ENCODE results near the gene TXNL1.

Gene TXNL1

GRCh38 chr18:56559044-56559443, 79.3 kb downstream of the TXNL1 start:
- Histone ChIP-seq H3K18ac (ENCODE audit: low read depth in 1 of 2, low read length in 2 of 2) (no peak overlapping the region), H3K36me3 (ENCODE audit: control insufficient read depth in 1 of 2, insufficient read depth in 2 of 2, low read depth in 1 of 2, low read length in 2 of 2) (no peaks in the 10 kb centered on the region), H2BK12ac (ENCODE audit: low read length in 2 of 2) (no peak overlapping the region), H3K4ac (ENCODE audit: low read depth in 1 of 2, low read length in 2 of 2) (no peak overlapping the region), H3K27ac (ENCODE audit: low read length, poor library complexity, severe bottlenecking) (no peak overlapping the region), H2AK5ac (ENCODE audit: low read length, severe bottlenecking) (no peak overlapping the region), H3K9me3 (ENCODE audit: control insufficient read depth, low read length) (no peaks in the 10 kb centered on the region), H2BK120ac (ENCODE audit: low read depth, low read length) (no peak overlapping the region), H3K14ac (ENCODE audit: low read length in 2 of 2) (no peak overlapping the region), H2BK5ac (ENCODE audit: low read depth, low read length, poor library complexity, severe bottlenecking) (no peak overlapping the region), H3K4me1 (ENCODE audit: control insufficient read depth, insufficient read depth, low read depth, low read length) (no peaks in the 10 kb centered on the region), H3K79me1 (replicated peaks; ENCODE audit: low read length, poor library complexity, severe bottlenecking) (no peaks in the 10 kb centered on the region), H3K4me3 (ENCODE audit: insufficient read depth in 1 of 2, low read depth in 1 of 2, low read length in 2 of 2) (no peak overlapping the region), H3K4me2 (ENCODE audit: low read length, poor library complexity, severe bottlenecking) (no peak overlapping the region), H3K27me3 (ENCODE audit: control insufficient read depth in 1 of 2, insufficient read depth in 1 of 2, low read length in 2 of 2) (no peaks in the 10 kb centered on the region), H4K91ac (ENCODE audit: low read length) (no peak overlapping the region), H3K9ac (ENCODE audit: low read length) (no peak overlapping the region), H2BK15ac (ENCODE audit: low read depth, poor library complexity, severe bottlenecking) (no peak overlapping the region), H3K23ac (ENCODE audit: low read length in 2 of 2) (no peak overlapping the region), H2AFZ (ENCODE audit: low read depth, low read length) (no peak overlapping the region), H4K8ac (ENCODE audit: low read length) (no peak overlapping the region)
- 85% methylated on average over 4 of the region's 6 CpGs for WGBS
- DNase-seq, result no peak

DNA sequence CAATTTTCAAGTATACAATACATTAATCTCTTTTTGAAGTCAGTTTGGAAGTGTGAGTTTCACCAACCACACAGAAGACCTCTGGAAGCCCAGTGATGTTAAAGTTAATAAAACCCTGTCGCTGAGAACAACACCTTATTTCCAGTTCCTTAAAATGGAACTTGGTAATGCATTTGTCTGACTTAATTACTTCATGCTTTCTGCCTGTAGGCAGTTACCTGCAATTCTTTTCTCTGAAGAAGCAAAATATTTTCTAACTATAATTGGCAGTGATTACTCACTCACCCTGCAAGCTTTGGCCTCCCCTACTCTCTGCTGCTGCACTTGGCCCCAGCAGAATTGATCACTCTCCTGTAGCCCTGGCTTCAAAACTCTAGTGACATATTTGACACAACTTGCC, 81.5 kb downstream of the TXNL1 start:
- Histone ChIP-seq H2BK15ac (ENCODE audit: low read depth, poor library complexity, severe bottlenecking) (no peak overlapping the region), H3K4me1 (ENCODE audit: control insufficient read depth, insufficient read depth, low read depth, low read length) (no peaks in the 10 kb centered on the region), H3K9ac (ENCODE audit: low read length) (peak overlapping the region; percentile 30), H2BK5ac (ENCODE audit: low read depth, low read length, poor library complexity, severe bottlenecking) (no peak overlapping the region), H3K4ac (ENCODE audit: low read depth in 1 of 2, low read length in 2 of 2) (no peak overlapping the region), H3K79me1 (replicated peaks; ENCODE audit: low read length, poor library complexity, severe bottlenecking) (no peaks in the 10 kb centered on the region), H3K14ac (ENCODE audit: low read length in 2 of 2) (no peak overlapping the region), H2AFZ (ENCODE audit: low read depth, low read length) (no peak overlapping the region), H4K91ac (ENCODE audit: low read length) (no peak overlapping the region), H3K23ac (ENCODE audit: low read length in 2 of 2) (no peak overlapping the region), H3K9me3 (ENCODE audit: control insufficient read depth, low read length) (no peaks in the 10 kb centered on the region), H3K27me3 (ENCODE audit: control insufficient read depth in 1 of 2, insufficient read depth in 1 of 2, low read length in 2 of 2) (no peaks in the 10 kb centered on the region), H3K36me3 (ENCODE audit: control insufficient read depth in 1 of 2, insufficient read depth in 2 of 2, low read depth in 1 of 2, low read length in 2 of 2) (no peaks in the 10 kb centered on the region), H3K4me2 (ENCODE audit: low read length, poor library complexity, severe bottlenecking) (no peak overlapping the region), H2BK12ac (ENCODE audit: low read length in 2 of 2) (no peak overlapping the region), H3K27ac (ENCODE audit: low read length, poor library complexity, severe bottlenecking) (no peak overlapping the region), H2BK120ac (ENCODE audit: low read depth, low read length) (no peak overlapping the region), H3K18ac (ENCODE audit: low read depth in 1 of 2, low read length in 2 of 2) (no peak overlapping the region), H2AK5ac (ENCODE audit: low read length, severe bottlenecking) (no peak overlapping the region), H4K8ac (ENCODE audit: low read length) (no peak overlapping the region), H3K4me3 (ENCODE audit: insufficient read depth in 1 of 2, low read depth in 1 of 2, low read length in 2 of 2) (no peak overlapping the region)
- WGBS, result no CpG with 5 or more reads among the region's 1 CpG
- no peak for DNase-seq

DNA sequence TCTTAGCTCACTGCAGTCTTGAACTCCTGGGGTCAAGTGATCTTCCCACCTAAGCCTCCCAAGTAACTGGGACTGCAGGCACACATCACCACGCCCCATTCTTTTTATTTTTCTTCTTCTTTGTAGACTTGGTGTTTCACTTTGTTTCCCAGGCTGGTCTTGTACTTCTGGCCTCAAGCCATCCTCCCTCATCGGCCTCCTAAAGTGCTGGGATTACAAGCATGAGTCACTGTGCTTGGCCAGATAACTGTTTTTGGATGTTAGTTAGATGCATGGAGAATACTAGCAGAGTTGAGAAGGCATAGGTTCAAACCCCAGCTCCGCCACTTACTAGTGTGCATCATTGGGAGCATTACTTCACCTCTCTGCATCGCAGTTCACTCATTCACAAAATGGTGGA, 88.3 kb downstream of the TXNL1 start:
- Histone ChIP-seq H2BK12ac (ENCODE audit: low read length in 2 of 2) (no peak overlapping the region), H3K27me3 (ENCODE audit: control insufficient read depth in 1 of 2, insufficient read depth in 1 of 2, low read length in 2 of 2) (no peaks in the 10 kb centered on the region), H3K4me2 (ENCODE audit: low read length, poor library complexity, severe bottlenecking) (no peak overlapping the region), H3K23ac (ENCODE audit: low read length in 2 of 2) (no peak overlapping the region), H3K18ac (ENCODE audit: low read depth in 1 of 2, low read length in 2 of 2) (no peak overlapping the region), H3K27ac (ENCODE audit: low read length, poor library complexity, severe bottlenecking) (no peak overlapping the region), H2BK5ac (ENCODE audit: low read depth, low read length, poor library complexity, severe bottlenecking) (no peak overlapping the region), H2BK120ac (ENCODE audit: low read depth, low read length) (no peak overlapping the region), H3K14ac (ENCODE audit: low read length in 2 of 2) (no peak overlapping the region), H3K9ac (ENCODE audit: low read length) (no peak overlapping the region), H2AK5ac (ENCODE audit: low read length, severe bottlenecking) (no peak overlapping the region), H3K4ac (ENCODE audit: low read depth in 1 of 2, low read length in 2 of 2) (no peak overlapping the region), H3K9me3 (ENCODE audit: control insufficient read depth, low read length) (no peaks in the 10 kb centered on the region), H3K79me1 (replicated peaks; ENCODE audit: low read length, poor library complexity, severe bottlenecking) (no peaks in the 10 kb centered on the region), H3K4me1 (ENCODE audit: control insufficient read depth, insufficient read depth, low read depth, low read length) (no peaks in the 10 kb centered on the region), H4K8ac (ENCODE audit: low read length) (no peak overlapping the region), H3K4me3 (ENCODE audit: insufficient read depth in 1 of 2, low read depth in 1 of 2, low read length in 2 of 2) (no peak overlapping the region), H2AFZ (ENCODE audit: low read depth, low read length) (no peak overlapping the region), H2BK15ac (ENCODE audit: low read depth, poor library complexity, severe bottlenecking) (no peak overlapping the region), H3K36me3 (ENCODE audit: control insufficient read depth in 1 of 2, insufficient read depth in 2 of 2, low read depth in 1 of 2, low read length in 2 of 2) (no peaks in the 10 kb centered on the region), H4K91ac (ENCODE audit: low read length) (no peak overlapping the region)
- 82% methylated on average over 4 of the region's 4 CpGs for WGBS
- no peak for DNase-seq

All from mesenchymal stem cell (in vitro differentiated cells and primary cell).